Measurements from ENCODE around the gene BCAS1. TPM values are rescaled to one million over a fixed set of nuclear protein-coding genes. Genes with fewer than 3 reads are reported as not detected.

The BCAS1 gene
- total RNA-seq, 4 donors from 2014 or later = 0.29 to 0.83 TPM; not detected in 2

- Histone ChIP-seq H3K4me3 (no peak overlapping the region), H3K36me3 (no peaks in the 10 kb centered on the region), H3K9me3 (no peaks in the 10 kb centered on the region), H3K4me1 (no peaks in the 10 kb centered on the region), H3K27me3 (no peaks in the 10 kb centered on the region), H3K27ac (no peak overlapping the region)
- intact Hi-C loops (cut with DNase I; ENCODE audit: low total_unique reads) = no loop called here
- DNase-seq = no peak
- TF ChIP-seq, protein P1, sequence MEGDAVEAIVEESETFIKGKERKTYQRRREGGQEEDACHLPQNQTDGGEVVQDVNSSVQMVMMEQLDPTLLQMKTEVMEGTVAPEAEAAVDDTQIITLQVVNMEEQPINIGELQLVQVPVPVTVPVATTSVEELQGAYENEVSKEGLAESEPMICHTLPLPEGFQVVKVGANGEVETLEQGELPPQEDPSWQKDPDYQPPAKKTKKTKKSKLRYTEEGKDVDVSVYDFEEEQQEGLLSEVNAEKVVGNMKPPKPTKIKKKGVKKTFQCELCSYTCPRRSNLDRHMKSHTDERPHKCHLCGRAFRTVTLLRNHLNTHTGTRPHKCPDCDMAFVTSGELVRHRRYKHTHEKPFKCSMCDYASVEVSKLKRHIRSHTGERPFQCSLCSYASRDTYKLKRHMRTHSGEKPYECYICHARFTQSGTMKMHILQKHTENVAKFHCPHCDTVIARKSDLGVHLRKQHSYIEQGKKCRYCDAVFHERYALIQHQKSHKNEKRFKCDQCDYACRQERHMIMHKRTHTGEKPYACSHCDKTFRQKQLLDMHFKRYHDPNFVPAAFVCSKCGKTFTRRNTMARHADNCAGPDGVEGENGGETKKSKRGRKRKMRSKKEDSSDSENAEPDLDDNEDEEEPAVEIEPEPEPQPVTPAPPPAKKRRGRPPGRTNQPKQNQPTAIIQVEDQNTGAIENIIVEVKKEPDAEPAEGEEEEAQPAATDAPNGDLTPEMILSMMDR (IDR thresholded peaks at IDR 0.05) = no peak
- no peak for TF ChIP-seq POLR2A (IDR thresholded peaks at IDR 0.05)
These were observed 41.1 kb upstream of the BCAS1 start for GRCh38 chr20:54111460-54111859.

GRCh38 chr20:54110457-54110856 lies 40.1 kb upstream of the BCAS1 start:
- DNase-seq = no peak
- TF ChIP-seq, protein P1 (IDR thresholded peaks at IDR 0.05) = no peak
- TF ChIP-seq POLR2A (IDR thresholded peaks at IDR 0.05) = no peak
- H3K9me3 ChIP-seq = no peaks in the 10 kb centered on the region
- H3K4me3 ChIP-seq = no peak overlapping the region
- H3K27me3 ChIP-seq = no peaks in the 10 kb centered on the region
- H3K27ac ChIP-seq = no peak overlapping the region
- H3K36me3 ChIP-seq = no peaks in the 10 kb centered on the region
- no peaks in the 10 kb centered on the region for H3K4me1 ChIP-seq
- intact Hi-C loops (cut with DNase I; ENCODE audit: low total_unique reads) = no loop called here

- Histone ChIP-seq H3K9me3 (no peaks in the 10 kb centered on the region), H3K4me1 (no peaks in the 10 kb centered on the region), H3K36me3 (no peaks in the 10 kb centered on the region), H3K27ac (no peak overlapping the region), H3K27me3 (no peaks in the 10 kb centered on the region), H3K4me3 (no peak overlapping the region)
- DNase-seq = no peak
- intact Hi-C loops (cut with DNase I; ENCODE audit: low total_unique reads) = no loop called here
- no peak for TF ChIP-seq POLR2A (IDR thresholded peaks at IDR 0.05)
- TF ChIP-seq, protein P1 (IDR thresholded peaks at IDR 0.05) = no peak
These were observed 39.6 kb upstream of the BCAS1 start for GRCh38 chr20:54110041-54110440.

DNA sequence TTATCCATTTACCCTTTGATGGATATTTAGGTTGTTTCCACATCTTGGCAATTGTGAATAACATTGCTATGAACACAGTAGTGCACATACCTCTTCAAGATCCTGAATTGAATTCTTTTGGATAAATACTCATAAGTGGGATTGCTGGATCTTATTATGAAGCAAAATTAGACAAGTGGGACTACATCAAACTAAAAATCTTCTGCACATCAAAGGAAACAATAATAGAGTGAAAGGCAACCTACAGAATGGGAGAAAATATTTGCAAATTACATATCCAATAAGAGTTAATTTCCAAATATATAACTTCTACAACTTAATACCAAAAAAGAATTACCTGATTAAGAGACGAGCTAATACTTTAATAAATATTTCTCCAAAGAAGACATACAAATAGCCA lies 38.4 kb upstream of the BCAS1 start:
- DNase-seq = no peak
- no peaks in the 10 kb centered on the region for H3K4me1 ChIP-seq
- no peaks in the 10 kb centered on the region for H3K36me3 ChIP-seq
- H3K27ac ChIP-seq = no peak overlapping the region
- TF ChIP-seq, protein P1 (IDR thresholded peaks at IDR 0.05) = no peak
- no peak for TF ChIP-seq POLR2A (IDR thresholded peaks at IDR 0.05)
- intact Hi-C loops (cut with DNase I; ENCODE audit: low total_unique reads) = no loop called here
- no peaks in the 10 kb centered on the region for H3K9me3 ChIP-seq
- H3K27me3 ChIP-seq = no peaks in the 10 kb centered on the region
- no peak overlapping the region for H3K4me3 ChIP-seq

GRCh38 chr20:54108326-54108642 lies 37.9 kb upstream of the BCAS1 start:
- DNase-seq = no peak
- no peaks in the 10 kb centered on the region for H3K4me1 ChIP-seq
- no peak for TF ChIP-seq POLR2A (IDR thresholded peaks at IDR 0.05)
- TF ChIP-seq, protein P1 (IDR thresholded peaks at IDR 0.05) = no peak
- no peak overlapping the region for H3K4me3 ChIP-seq
- no peak overlapping the region for H3K27ac ChIP-seq
- no peaks in the 10 kb centered on the region for H3K36me3 ChIP-seq
- intact Hi-C loops (cut with DNase I; ENCODE audit: low total_unique reads) = no loop called here
- no peaks in the 10 kb centered on the region for H3K9me3 ChIP-seq
- H3K27me3 ChIP-seq = no peaks in the 10 kb centered on the region
